K562 (cell line): Measurements from ENCODE around the gene KLK15. TPM values are rescaled to one million over a fixed set of nuclear protein-coding genes. Genes with fewer than 3 reads are reported as not detected.

Experiments used
- ATAC-seq: fragments of 200-7000 bp; cut with Tn5 transposase; 3 replicates; pipeline ENCODE4 v1.9.1; 2020; ENCODE audit warnings: moderate library complexity
- BruUV-seq: library from RNA; stranded (reverse); fragments of 400-500 nt; replicated peaks from 2 replicates; lab custom pipeline; 2021; lab: Mats Ljungman, UMichigan
- CTCF ChIA-PET: fragments of 300-600 bp; formaldehyde crosslinking; extraction: SDS; loops from one replicate; lab custom pipeline; 2021; ENCODE audit warnings: low intra/inter-chr PET ratio; lab: Yijun Ruan, JAX
- POLR2A ChIA-PET: fragments of 300-600, 350-650 bp; sonication (Branson Sonifier 250); formaldehyde crosslinking; extraction: SDS; loops from one replicate; lab custom pipeline; 2021; ENCODE audit warnings: antibody characterized with exemption, inconsistent platforms; lab: Yijun Ruan, JAX
- DNase-seq, 4 experiments: peaks; one replicate each; pipeline versions ENCODE4 v3.0.0 to v3.0.0-alpha.2; 2011 to 2018; ENCODE audit warnings: low spot score in 3 of 4, mixed read lengths in 3 of 4; ENCODE audit errors: extremely low read depth in 1 of 4
- FAIRE-seq: peaks from 2 replicates; lab custom pipeline; 2011; peaks lifted over from hg19 to GRCh38; lab: Jason Lieb, UNC
- H2AFZ ChIP-seq: 2 replicates; pipeline ENCODE4 v1.6.0; 2011; ENCODE audit warnings: low read depth, low read length, control low read depth, inconsistent platforms
- H3K27ac ChIP-seq: fragments of 200-600 bp; 3 replicates; pipeline ENCODE4 v1.8.0; 2011; ENCODE audit warnings: low read depth, mild to moderate bottlenecking, control low read depth, inconsistent platforms, low read length, moderate library complexity, mixed read lengths; ENCODE audit errors: extremely low read depth
- H3K27me3 ChIP-seq, 2 experiments: fragments of 300-600 bp in 1 of 2; 2 replicates in 1 of 2; 3 replicates in 1 of 2; pipeline versions ENCODE4 v1.6.0 to v1.8.0; 2011; ENCODE audit warnings: inconsistent platforms in 2 of 2, low read length in 2 of 2, mild to moderate bottlenecking in 1 of 2, mixed read lengths in 1 of 2, moderate library complexity in 1 of 2; ENCODE audit not compliant: control insufficient read depth in 2 of 2, insufficient read depth in 2 of 2
- H3K36me3 ChIP-seq: fragments of 300-600 bp; 3 replicates; pipeline ENCODE4 v1.8.0; 2011; ENCODE audit warnings: mild to moderate bottlenecking, low read length, inconsistent platforms; ENCODE audit not compliant: control insufficient read depth, insufficient read depth
- H3K4me1 ChIP-seq, 2 experiments: fragments of 200-600 bp in 1 of 2; replicated peaks in 1 of 2; 2 replicates in 1 of 2; 3 replicates in 1 of 2; pipeline versions ENCODE4 v1.5.1 to v1.8.0; 2011; ENCODE audit warnings: inconsistent platforms in 2 of 2, low read length in 2 of 2, mild to moderate bottlenecking in 1 of 2, mixed read lengths in 1 of 2, moderate library complexity in 1 of 2; ENCODE audit not compliant: control insufficient read depth in 2 of 2, insufficient read depth in 2 of 2
- H3K4me2 ChIP-seq: 2 replicates; pipeline ENCODE4 v1.6.1; 2011; ENCODE audit warnings: low read length, control low read depth, inconsistent platforms, mixed read lengths; ENCODE audit not compliant: insufficient read depth
- H3K4me3 ChIP-seq: fragments of 200-600 bp; sonication (generic), shearing (Covaris generic); 2 replicates; pipeline ENCODE4 v1.5.1; 2016; ENCODE audit warnings: control low read depth, inconsistent platforms
- H3K79me2 ChIP-seq: fragments of 200-600 bp; 3 replicates; pipeline ENCODE4 v1.8.0; 2011; ENCODE audit warnings: low read length, inconsistent platforms; ENCODE audit not compliant: control insufficient read depth, insufficient read depth
- H3K9ac ChIP-seq, 2 experiments: 2 replicates each; pipeline versions ENCODE4 v1.6.0 to v1.6.1; 2011; ENCODE audit warnings: low read depth in 2 of 2, low read length in 2 of 2, control low read depth in 1 of 2, inconsistent platforms in 1 of 2, mild to moderate bottlenecking in 1 of 2, mixed read lengths in 1 of 2; ENCODE audit not compliant: insufficient read depth in 1 of 2
- H3K9me1 ChIP-seq: one replicate; pipeline ENCODE4 v1.6.0; 2011; ENCODE audit warnings: inconsistent platforms, mild to moderate bottlenecking, low read length, moderate library complexity; ENCODE audit not compliant: control insufficient read depth, insufficient read depth
- H3K9me3 ChIP-seq: replicated peaks from 2 replicates; pipeline ENCODE4 v1.5.1; 2011; ENCODE audit warnings: low read depth, low read length, inconsistent platforms; ENCODE audit not compliant: control insufficient read depth, insufficient read depth
- H4K20me1 ChIP-seq: replicated peaks from 2 replicates; pipeline ENCODE4 v1.6.1; 2011; ENCODE audit warnings: low read length, inconsistent platforms, mixed read lengths; ENCODE audit not compliant: control insufficient read depth, insufficient read depth
- ADNP ChIP-seq: fragments of 200-800 bp; sonication (Bioruptor generic); IDR thresholded peaks from 2 replicates; pipeline ENCODE4 v1.6.1; 2016; ENCODE audit warnings: missing genetic modification characterization, missing compliant biosample characterization
- ERF ChIP-seq: fragments of 450-650 bp; formaldehyde crosslinking; IDR thresholded peaks from 2 replicates; pipeline ENCODE4 v1.4.0; 2020; ENCODE audit warnings: mild to moderate bottlenecking, mixed read lengths
- HMG20B ChIP-seq: fragments of 250-450 bp; sonication (Bioruptor Pico); IDR thresholded peaks from 2 replicates; pipeline ENCODE4 v1.5.0; 2021; ENCODE audit warnings: mild to moderate bottlenecking
- MYBL2 ChIP-seq, 2 experiments: fragments of 450-650 bp in 1 of 2; sonication (generic) in 1 of 2; formaldehyde crosslinking in 1 of 2; IDR thresholded peaks; 2 replicates each; pipeline versions ENCODE4 v1.6.1 to v1.8.1; 2017 to 2022; ENCODE audit warnings: borderline replicate concordance in 1 of 2, inconsistent platforms in 1 of 2, low read depth in 1 of 2, mild to moderate bottlenecking in 1 of 2, missing genetic modification reagents in 1 of 2, moderate library complexity in 1 of 2
- PCBP1 ChIP-seq: fragments of 200-400 bp; formaldehyde crosslinking; IDR thresholded peaks from 2 replicates; pipeline ENCODE4 v1.6.1; 2018; ENCODE audit warnings: mild to moderate bottlenecking, low read depth, low read length; ENCODE audit not compliant: poor library complexity, severe bottlenecking
- POLR3G ChIP-seq: IDR thresholded peaks from 2 replicates; pipeline ENCODE4 v1.6.1; 2011; ENCODE audit not compliant: insufficient read length, insufficient replicate concordance; ENCODE audit errors: extremely low read depth
- TFE3 ChIP-seq: fragments of 450-650 bp; formaldehyde crosslinking; IDR thresholded peaks from 2 replicates; pipeline ENCODE4 v1.4.0; 2020; ENCODE audit warnings: mild to moderate bottlenecking, mixed read lengths
- ZFP1 ChIP-seq: fragments of 450-650 bp; formaldehyde crosslinking; IDR thresholded peaks from 2 replicates; pipeline ENCODE4 v1.4.0; 2020; ENCODE audit warnings: mild to moderate bottlenecking, mixed read lengths
- ZNF121 ChIP-seq: sonication (generic); formaldehyde crosslinking; conservative IDR thresholded peaks from 2 replicates; pipeline ENCODE4 v1.8.0; 2022; ENCODE audit warnings: missing genetic modification reagents
- ZNF449 ChIP-seq: fragments of 250-450 bp; sonication (Bioruptor Pico); IDR thresholded peaks from 2 replicates; pipeline ENCODE4 v1.8.0; 2022; ENCODE audit warnings: moderate library complexity, mild to moderate bottlenecking, inconsistent platforms
- WGBS: fragments of 100-300 bp; shearing (Covaris generic); methylation state at CpG from one replicate; pipeline ENCODE4 v1.1.6; 2016; ENCODE audit warnings: low coverage, mixed read lengths; ENCODE audit not compliant: insufficient coverage; ENCODE audit errors: missing lambda C conversion rate; 5-methylcytosine and 5-hydroxymethylcytosine counted together
- in situ Hi-C: fragments of 300-500 bp; cut with MboI; formaldehyde crosslinking; loops from 4 replicates; pipeline ENCODE4 v1.15.0; 2018; ENCODE audit warnings: inconsistent platforms, mixed read lengths
- intact Hi-C: fragments of 100-400 bp; cut with micrococcal nuclease; formaldehyde crosslinking; loops from 2 replicates; pipeline ENCODE4 v1.14.2; 2022
- polyA plus RNA-seq, 8 experiments: library from polyadenylated mRNA; depleted of rRNA in 4 of 8; stranded (reverse) in 5 of 8; unstranded in 3 of 8; fragments of >200 nt; fragmentation: Nextera tagmentation in 2 of 8; fragmentation: Illumina TruSeq in 1 of 8; extraction: Ambion mirVana in 2 of 8; extraction: Trizol in 1 of 8; gene quantifications; 2 replicates each; pipeline versions ENCODE4 v1.2.1 to v1.2.3, GENCODE V29; 2011 to 2014; ENCODE audit warnings: inconsistent platforms in 1 of 8, missing spikeins in 1 of 8
- total RNA-seq, 7 experiments: library from RNA; depleted of rRNA in 6 of 7; stranded (reverse); fragments of >200 nt in 6 of 7; fragmentation: Illumina TruSeq in 2 of 7; extraction: Trizol in 2 of 7; gene quantifications; 2 replicates each; pipeline versions ENCODE4 v1.2.1 to v1.2.3, GENCODE V29; 2011 to 2021; ENCODE audit warnings: low replicate concordance in 1 of 7
- TF ChIP-seq, protein P1 (sequence below): fragments of 450-650 bp; IDR thresholded peaks from 2 replicates; pipeline ENCODE4 v1.6.1; 2014; ENCODE audit warnings: low read depth, mild to moderate bottlenecking, moderate library complexity, borderline replicate concordance

Gene KLK15
- total and polyA plus RNA-seq, 9 of the 15 experiments (the other 6 are each of a cell fraction or from before 2014, with no cell fraction given) = not detected

DNA sequence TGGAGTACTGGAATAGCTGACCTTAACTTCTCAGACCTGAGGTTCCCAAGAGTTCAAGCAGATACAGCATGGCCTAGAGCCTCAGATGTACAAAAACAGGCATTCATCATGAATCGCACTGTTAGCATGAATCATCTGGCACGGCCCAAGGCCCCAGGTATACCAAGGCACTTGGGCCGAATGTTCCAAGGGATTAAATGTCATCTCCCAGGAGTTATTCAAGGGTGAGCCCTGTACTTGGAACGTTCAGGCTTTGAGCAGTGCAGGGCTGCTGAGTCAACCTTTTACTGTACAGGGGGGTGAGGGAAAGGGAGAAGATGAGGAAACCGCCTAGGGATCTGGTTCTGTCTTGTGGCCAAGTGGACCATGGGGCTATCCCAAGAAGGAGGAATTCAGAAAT, 27.6 kb upstream of the KLK15 start (continued):
- no peak for TF ChIP-seq TFE3
- no peak for TF ChIP-seq HMG20B (CRISPR knock-in tag)
- TF ChIP-seq ZFP1 (CRISPR knock-in tag) = no peak
- TF ChIP-seq POLR3G = no peak
- TF ChIP-seq, all 486 proteins: peak for 0

DNA sequence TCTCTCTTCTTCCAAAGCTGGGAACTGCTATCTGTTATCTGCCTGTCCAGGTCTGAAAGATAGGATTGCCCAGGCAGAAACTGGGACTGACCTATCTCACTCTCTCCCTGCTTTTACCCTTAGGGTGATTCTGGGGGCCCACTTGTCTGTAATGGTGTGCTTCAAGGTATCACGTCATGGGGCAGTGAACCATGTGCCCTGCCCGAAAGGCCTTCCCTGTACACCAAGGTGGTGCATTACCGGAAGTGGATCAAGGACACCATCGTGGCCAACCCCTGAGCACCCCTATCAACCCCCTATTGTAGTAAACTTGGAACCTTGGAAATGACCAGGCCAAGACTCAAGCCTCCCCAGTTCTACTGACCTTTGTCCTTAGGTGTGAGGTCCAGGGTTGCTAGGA, 26.5 kb upstream of the KLK15 start:
- no peak overlapping the region for H3K27ac ChIP-seq
- H3K79me2 ChIP-seq = no peaks in the 10 kb centered on the region
- no peak for FAIRE-seq
- H2AFZ ChIP-seq = no peak overlapping the region
- peaks cover 23 to 64% of the 10 kb centered on the region in 2 experiments for H3K27me3 ChIP-seq
- intact Hi-C loops = no loop called here
- no peak for DNase-seq
- peaks cover 0 to 4% of the 10 kb centered on the region in 2 experiments; a peak in 2 of 5 replicates for H3K4me1 ChIP-seq
- H3K4me3 ChIP-seq = no peak overlapping the region
- no peaks in the 10 kb centered on the region for H3K9me1 ChIP-seq
- ChIA-PET POLR2A (interaction anchor here (1.2 kb wide), 1 partner anchor 56 kb away, joined by 4 read pairs; no protein-coding TSS in a partner anchor), CTCF (no interaction called here)
- no TSS peak for BruUV-seq
- no peak for ATAC-seq
- TF ChIP-seq MYBL2 (IDR thresholded peaks at IDR 0.05; ENCODE audit: low read depth) = no peak
- TF ChIP-seq MYBL2 (CRISPR knock-in tag; IDR thresholded peaks at IDR 0.05; ENCODE audit: borderline replicate concordance) = no peak
- no peak for TF ChIP-seq ZNF449 (CRISPR knock-in tag)
- no peak for TF ChIP-seq ZNF121
- TF ChIP-seq, protein P1, sequence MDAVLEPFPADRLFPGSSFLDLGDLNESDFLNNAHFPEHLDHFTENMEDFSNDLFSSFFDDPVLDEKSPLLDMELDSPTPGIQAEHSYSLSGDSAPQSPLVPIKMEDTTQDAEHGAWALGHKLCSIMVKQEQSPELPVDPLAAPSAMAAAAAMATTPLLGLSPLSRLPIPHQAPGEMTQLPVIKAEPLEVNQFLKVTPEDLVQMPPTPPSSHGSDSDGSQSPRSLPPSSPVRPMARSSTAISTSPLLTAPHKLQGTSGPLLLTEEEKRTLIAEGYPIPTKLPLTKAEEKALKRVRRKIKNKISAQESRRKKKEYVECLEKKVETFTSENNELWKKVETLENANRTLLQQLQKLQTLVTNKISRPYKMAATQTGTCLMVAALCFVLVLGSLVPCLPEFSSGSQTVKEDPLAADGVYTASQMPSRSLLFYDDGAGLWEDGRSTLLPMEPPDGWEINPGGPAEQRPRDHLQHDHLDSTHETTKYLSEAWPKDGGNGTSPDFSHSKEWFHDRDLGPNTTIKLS = no peak
- TF ChIP-seq PCBP1 = no peak
- no peak for TF ChIP-seq ERF (CRISPR knock-in tag)
- no peak for TF ChIP-seq ADNP
- no peaks in the 10 kb centered on the region for H3K36me3 ChIP-seq
- H3K4me2 ChIP-seq = no peak overlapping the region
- H3K9ac ChIP-seq = no peak overlapping the region; a peak in 1 of 4 replicates
- in situ Hi-C loops = no loop called here
- no peaks in the 10 kb centered on the region for H3K9me3 ChIP-seq
- 9% methylated on average over 4 of the region's 4 CpGs for WGBS
- H4K20me1 ChIP-seq = 0 out of 2 replicates have a peak, but pooled peaks cover 3% of the 10 kb centered on the region
